Urothelium cell line (cell line): ENCODE results near the gene TSPAN32.
A peak's percentile ranks its signal among the peaks of the same experiment; 100 is the strongest.

Experiments
- DNase-seq: peaks from one replicate; pipeline ENCODE4 v3.0.0; 2011; ENCODE audit warnings: low spot score, mixed read lengths
- FAIRE-seq: peaks from 2 replicates; lab custom pipeline; 2011; peaks lifted over from hg19 to GRCh38; lab: Jason Lieb, UNC

The TSPAN32 gene

DNA sequence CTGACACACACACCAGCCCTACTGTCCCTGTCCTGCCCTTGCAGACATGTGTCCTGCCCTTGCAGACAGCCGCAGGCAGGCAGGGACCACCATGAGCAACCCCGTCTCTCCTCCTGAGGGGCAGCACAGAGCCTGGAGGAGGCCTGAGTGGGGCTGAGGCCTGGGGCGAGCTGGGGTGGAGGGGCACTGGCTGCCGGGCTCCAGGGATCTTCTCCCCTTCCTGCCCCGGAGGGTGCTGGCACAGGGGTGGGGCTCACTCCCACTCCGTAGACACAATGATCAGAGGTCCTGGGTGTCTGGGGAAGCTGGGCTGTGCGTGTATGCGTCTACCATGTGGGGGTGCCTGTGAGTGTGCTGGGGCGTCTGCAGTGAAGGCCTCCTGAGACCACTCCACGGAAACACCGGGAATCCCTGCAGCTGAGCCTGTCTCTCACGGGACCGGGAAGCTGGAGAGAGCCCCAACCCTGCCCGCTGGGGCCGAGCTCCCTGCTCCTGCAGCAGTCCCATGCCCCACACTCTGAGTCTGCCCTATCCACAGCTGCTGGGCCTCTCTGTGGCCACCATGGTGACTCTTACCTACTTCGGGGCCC is 588 bp downstream of the TSPAN32 start:
- no peak for FAIRE-seq
- DNase-seq: no peak

- FAIRE-seq (no peak), DNase-seq (no peak)
Observed at GRCh38 chr11:2302896-2303626, 1.2 kb downstream of the TSPAN32 start.

GRCh38 chr11:2303627-2304505 is 2.1 kb downstream of the TSPAN32 start:
- DNase-seq: no peak
- FAIRE-seq: no peak

- DNase-seq: no peak
- no peak for FAIRE-seq
Observed at GRCh38 chr11:2304506-2305139, 2.8 kb downstream of the TSPAN32 start.

DNA sequence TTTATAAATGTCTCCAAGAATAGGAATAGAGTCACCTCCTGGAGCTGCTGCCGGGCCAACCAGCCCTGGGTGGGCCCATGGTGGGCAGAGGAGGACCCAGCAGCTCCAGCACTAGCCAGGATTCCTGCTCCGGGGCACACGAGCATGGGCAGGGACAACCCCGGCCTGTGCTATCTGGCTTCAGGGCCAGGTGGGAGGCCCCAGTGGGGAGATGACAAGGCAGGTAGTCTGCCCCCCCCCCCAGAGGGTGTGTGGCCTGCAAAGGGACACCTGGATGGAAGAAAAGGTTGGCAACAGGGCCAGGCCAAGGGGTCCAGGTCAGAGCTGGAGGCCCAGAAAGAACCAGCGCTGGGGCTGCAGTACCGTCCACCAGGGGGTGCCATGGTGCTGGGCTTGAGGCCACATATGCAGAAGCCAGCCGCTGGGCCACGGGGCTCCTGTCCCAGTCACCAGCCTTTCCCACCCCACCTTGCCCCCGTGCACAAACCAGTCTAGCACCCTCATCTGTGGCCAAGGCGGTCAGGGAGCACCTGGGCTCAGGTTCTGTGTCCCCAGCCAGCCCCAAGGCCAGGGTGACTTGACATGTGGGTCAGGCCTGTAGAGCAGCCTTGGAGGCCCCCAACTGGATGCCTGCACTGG is 3.4 kb downstream of the TSPAN32 start:
- FAIRE-seq (no peak), DNase-seq (peak; percentile 56)

- FAIRE-seq (no peak), DNase-seq (no peak)
Observed at GRCh38 chr11:2305788-2306451, 4.1 kb downstream of the TSPAN32 start.

DNA sequence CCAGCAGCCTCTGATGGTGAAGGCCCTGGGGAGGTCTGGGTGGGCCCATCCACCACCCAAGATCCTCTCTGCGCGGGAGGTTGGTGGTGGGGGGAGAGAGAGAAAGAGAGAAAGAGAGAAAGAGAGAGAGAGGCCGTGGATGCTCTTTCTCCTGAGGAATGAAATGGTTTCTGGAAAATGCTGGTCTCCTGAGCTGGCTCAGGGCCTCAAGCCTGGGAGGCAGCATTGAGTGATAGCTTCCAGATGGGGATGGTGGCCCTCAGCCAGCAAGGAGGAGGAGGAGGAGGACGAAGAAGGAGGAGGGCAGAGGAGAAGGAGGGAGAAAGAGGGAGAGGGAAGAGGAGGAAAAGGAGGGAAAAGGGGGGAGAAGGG is 4.6 kb downstream of the TSPAN32 start:
- FAIRE-seq (no peak), DNase-seq (no peak)

GRCh38 chr11:2306877-2307500 is 5.2 kb downstream of the TSPAN32 start:
- no peak for DNase-seq

GRCh38 chr11:2307501-2308331 is 5.9 kb downstream of the TSPAN32 start:
- FAIRE-seq (no peak), DNase-seq (no peak)

More at GRCh38 chr11:2306877-2307500, 5.2 kb downstream of the TSPAN32 start:
- no peak for FAIRE-seq

GRCh38 chr11:2308713-2309112 is 6.9 kb downstream of the TSPAN32 start:
- FAIRE-seq (no peak), DNase-seq (no peak)

DNA sequence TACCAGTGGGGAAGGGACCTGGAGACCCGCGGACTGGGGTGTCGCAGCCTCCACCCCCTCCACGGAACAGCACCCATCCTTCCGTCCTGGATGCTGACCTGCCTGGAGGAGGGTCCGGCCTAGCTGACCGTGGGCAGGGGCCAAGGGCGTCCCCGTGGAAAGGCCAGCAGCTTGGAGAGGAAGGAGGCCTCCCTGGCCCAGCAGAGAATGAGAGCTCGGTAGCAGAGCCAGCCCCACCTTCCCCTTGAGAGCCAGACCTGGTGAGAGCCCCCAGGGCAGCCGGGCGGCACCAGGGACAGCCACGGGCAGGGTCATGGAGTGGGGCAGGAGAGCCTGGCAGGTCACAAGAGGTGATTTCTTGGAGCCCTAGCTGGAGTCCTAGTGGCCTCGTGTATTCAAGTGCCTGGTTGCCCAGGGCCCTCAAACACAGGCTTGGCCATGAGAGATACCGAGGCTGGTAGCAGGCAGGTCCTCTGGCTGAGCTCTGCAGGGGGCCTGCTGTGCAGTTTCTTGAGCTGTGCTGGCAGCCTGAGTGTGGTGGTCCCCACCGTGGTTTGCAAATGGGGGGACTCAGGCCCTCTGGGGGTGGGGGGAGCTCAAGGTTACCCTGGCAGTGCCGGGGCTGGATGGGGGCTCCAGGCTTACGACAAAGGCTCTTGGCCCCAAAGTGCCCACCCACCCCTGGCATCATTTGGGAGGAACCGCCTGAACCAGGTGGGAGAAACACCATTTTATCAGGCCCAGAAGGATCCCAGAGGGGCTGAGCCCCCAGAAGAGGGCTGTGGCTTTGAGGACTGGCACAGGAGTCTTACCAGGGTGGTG is 7.6 kb downstream of the TSPAN32 start:
- FAIRE-seq: no peak
- no peak for DNase-seq

DNA sequence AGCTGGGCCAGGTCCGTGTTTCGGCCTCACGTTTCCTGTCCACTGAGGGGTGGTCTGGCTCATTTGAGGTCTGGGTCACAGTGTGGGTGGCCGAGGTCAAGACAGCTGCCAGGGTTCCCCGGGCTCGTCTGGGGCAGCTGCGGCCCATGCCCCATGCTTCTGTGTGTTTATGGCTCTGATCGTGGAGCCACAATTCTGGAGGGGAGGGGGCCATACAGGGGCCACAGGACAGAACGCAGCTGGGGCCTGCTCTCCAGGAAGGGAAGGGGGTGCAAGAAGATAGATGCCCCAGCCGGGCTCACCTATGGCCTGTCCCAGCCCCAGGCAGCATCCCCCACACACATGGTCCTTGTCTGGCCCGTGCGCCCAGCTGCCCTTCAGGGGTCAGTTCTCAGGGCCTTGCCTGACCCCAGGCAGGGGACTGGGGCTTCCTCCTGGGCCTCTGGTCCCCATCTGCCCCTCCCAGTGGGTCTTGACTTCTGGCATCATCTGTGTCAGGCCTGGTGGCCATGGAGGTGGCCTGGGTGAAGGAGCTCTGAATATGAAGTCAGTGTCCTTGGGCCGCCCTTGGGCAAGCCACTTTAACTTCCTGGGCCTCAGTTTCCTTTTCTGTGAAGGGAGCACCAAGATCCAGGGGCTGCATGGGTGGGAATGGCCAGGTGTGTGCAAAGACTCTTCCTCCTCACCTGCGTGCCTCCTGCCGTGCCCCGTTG is 8.4 kb downstream of the TSPAN32 start:
- no peak for DNase-seq
- no peak for FAIRE-seq

GRCh38 chr11:2310786-2311352 is 9.1 kb downstream of the TSPAN32 start:
- no peak for FAIRE-seq
- DNase-seq: no peak

- DNase-seq (no peak), FAIRE-seq (no peak)
Observed at GRCh38 chr11:2311353-2312133, 9.7 kb downstream of the TSPAN32 start.

GRCh38 chr11:2312232-2313042 is 10.6 kb downstream of the TSPAN32 start:
- DNase-seq (no peak), FAIRE-seq (no peak)
